CD8-positive, alpha-beta memory T cell (primary cell): ENCODE data around the gene UBXN11. TPM values are rescaled to one million over a fixed set of nuclear protein-coding genes. Genes with fewer than 3 reads are reported as not detected.

Source experiments
- CTCF ChIA-PET: fragments of 350-600 bp; sonication (Branson Sonifier 250); formaldehyde crosslinking; loops from one replicate; lab custom pipeline; 2021; ENCODE audit warnings: antibody characterized with exemption; lab: Charles Lee
- POLR2A ChIA-PET: fragments of 350-600 bp; sonication (Branson Sonifier 250); formaldehyde crosslinking; loops from one replicate; lab custom pipeline; 2021; ENCODE audit warnings: antibody characterized with exemption; lab: Charles Lee
- DNase-seq, 5 donors: peaks; one replicate each; pipeline versions ENCODE4 v3.0.0 to v3.0.0-alpha.2; 2020 to 2022; ENCODE audit warnings: mixed read lengths in 1 of 5
- H3K27ac ChIP-seq: one replicate; pipeline ENCODE4 v1.7.0; 2013; ENCODE audit warnings: low read depth, mild to moderate bottlenecking, low read length, moderate library complexity
- H3K27me3 ChIP-seq: 2 replicates; pipeline ENCODE4 v1.7.0; 2013; ENCODE audit warnings: low read length, mild to moderate bottlenecking; ENCODE audit not compliant: insufficient read depth, poor library complexity, severe bottlenecking
- H3K36me3 ChIP-seq: 2 replicates; pipeline ENCODE4 v1.7.0; 2013; ENCODE audit warnings: mild to moderate bottlenecking, low read length, moderate library complexity; ENCODE audit not compliant: insufficient read depth
- H3K4me1 ChIP-seq: 2 replicates; pipeline ENCODE4 v1.7.0; 2013; ENCODE audit warnings: mild to moderate bottlenecking, low read length, moderate library complexity; ENCODE audit not compliant: insufficient read depth
- H3K4me3 ChIP-seq: 2 replicates; pipeline ENCODE4 v1.7.0; 2013; ENCODE audit warnings: mild to moderate bottlenecking, low read length
- H3K9me3 ChIP-seq: 2 replicates; pipeline ENCODE4 v1.7.0; 2013; ENCODE audit warnings: mild to moderate bottlenecking, low read length
- H3K27ac Mint-ChIP-seq, 8 donors: one replicate each; pipeline ENCODE4 v1.8.0; 2020 to 2021; ENCODE audit warnings: mixed read lengths in 8 of 8, mild to moderate bottlenecking in 6 of 8, inconsistent platforms in 3 of 8, moderate library complexity in 3 of 8
- H3K27me3 Mint-ChIP-seq, 2 donors: one replicate each; pipeline ENCODE4 v1.8.0; 2020 to 2021; ENCODE audit warnings: mixed read lengths in 2 of 2, mild to moderate bottlenecking in 1 of 2, moderate library complexity in 1 of 2
- H3K36me3 Mint-ChIP-seq, 3 donors: one replicate each; pipeline ENCODE4 v1.8.0; 2020 to 2021; ENCODE audit warnings: mixed read lengths in 3 of 3, inconsistent platforms in 1 of 3, mild to moderate bottlenecking in 1 of 3
- H3K4me1 Mint-ChIP-seq, 3 donors: one replicate each; pipeline ENCODE4 v1.8.0; 2020 to 2021; ENCODE audit warnings: mixed read lengths in 3 of 3, inconsistent platforms in 1 of 3, mild to moderate bottlenecking in 1 of 3
- H3K4me3 Mint-ChIP-seq, 7 donors: one replicate each; pipeline ENCODE4 v1.8.0; 2020 to 2021; ENCODE audit warnings: mixed read lengths in 7 of 7, mild to moderate bottlenecking in 6 of 7, moderate library complexity in 4 of 7, inconsistent platforms in 2 of 7
- H3K9me3 Mint-ChIP-seq, 5 donors: one replicate each; pipeline ENCODE4 v1.8.0; 2020 to 2022; ENCODE audit warnings: mixed read lengths in 5 of 5, mild to moderate bottlenecking in 3 of 5, moderate library complexity in 2 of 5, inconsistent platforms in 1 of 5
- polyA plus RNA-seq: library from polyadenylated mRNA; unstranded; fragments of 300-500 nt; fragmentation: Illumina TruSeq; gene quantifications from one replicate; pipeline ENCODE4 v1.2.3, GENCODE V29; 2021
- total RNA-seq, 2 experiments: library from RNA; stranded (reverse); gene quantifications; one replicate each; pipeline ENCODE4 v1.2.3, GENCODE V29; 2021

Gene UBXN11
- total and polyA plus RNA-seq, 3 experiments from 2014 or later: 14.3 to 35.8 (median 35.2) TPM

DNA sequence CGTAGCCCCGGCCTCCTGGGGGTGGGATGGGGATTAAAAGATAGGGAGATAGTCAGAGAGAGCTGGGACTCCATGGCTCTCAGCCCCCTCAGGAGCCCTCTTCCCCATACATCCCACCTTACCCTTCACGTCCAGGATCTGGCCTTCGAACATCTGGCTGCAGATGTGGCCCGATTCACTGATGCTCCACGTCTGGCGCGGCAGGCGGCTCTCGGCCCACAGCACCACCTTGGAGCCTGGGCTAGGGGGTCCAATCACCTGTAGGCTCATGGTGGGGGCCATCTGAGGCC is 15.6 kb upstream of the UBXN11 start:
- Mint-ChIP-seq H3K4me1 (peaks cover 43 to 58% (median 48%) of the 10 kb centered on the region in 3 donors), H3K4me3 (peak overlapping the region in 3 of 7 donors; percentile 16 to 44 (median 29)), H3K27ac (peak overlapping the region in 6 of 8 donors; percentile 34 to 99 (median 58)), H3K27me3 (peaks cover 0 to 2% of the 10 kb centered on the region in 2 donors), H3K9me3 (no peaks in the 10 kb centered on the region), H3K36me3 (peaks cover 15 to 71% (median 15%) of the 10 kb centered on the region in 3 donors)
- POLR2A ChIA-PET: interaction anchor here (0.5 to 10.4 kb wide), 7 partner anchors 8 to 95 kb away, joined by 4 to 287 read pairs (median 6); partner anchors contain the start of genes CEP85 and SH3BGRL3
- no peaks in the 10 kb centered on the region for H3K27me3 ChIP-seq
- no peaks in the 10 kb centered on the region for H3K9me3 ChIP-seq
- CTCF ChIA-PET: interaction anchor here (0.6 to 32.6 kb wide), 30 partner anchors 9 to 178 kb away, joined by 3 to 840 read pairs (median 7); partner anchors contain the start of genes C1orf232, CEP85, SH3BGRL3 and UBXN11
- no peak overlapping the region for H3K27ac ChIP-seq
- H3K4me1 ChIP-seq: peaks cover 41% of the 10 kb centered on the region
- no peak for DNase-seq
- peaks cover 44% of the 10 kb centered on the region for H3K36me3 ChIP-seq
- H3K4me3 ChIP-seq: no peak overlapping the region

GRCh38 chr1:26321315-26322041 is 15.0 kb upstream of the UBXN11 start:
- H3K9me3 Mint-ChIP-seq: no peaks in the 10 kb centered on the region
- peaks cover 44% of the 10 kb centered on the region for H3K36me3 ChIP-seq
- peak overlapping the region; percentile 41 to 100 (median 95) for H3K27ac Mint-ChIP-seq
- ChIA-PET CTCF (interaction anchor here (0.6 to 32.6 kb wide), 32 partner anchors 10 to 177 kb away, joined by 3 to 840 read pairs (median 6); partner anchors contain the start of genes C1orf232, CEP85, SH3BGRL3 and UBXN11), POLR2A (interaction anchor here (0.5 to 10.4 kb wide), 10 partner anchors 9 to 98 kb away, joined by 3 to 287 read pairs (median 6); partner anchors contain the start of genes CEP85 and SH3BGRL3)
- no peak overlapping the region for H3K27ac ChIP-seq
- H3K4me3 ChIP-seq: peak overlapping the region; percentile 93
- H3K4me3 Mint-ChIP-seq: peak overlapping the region; percentile 75 to 99 (median 91)
- H3K27me3 ChIP-seq: no peaks in the 10 kb centered on the region
- DNase-seq: peak; percentile 85 to 94 (median 90)
- H3K36me3 Mint-ChIP-seq: peaks cover 15 to 67% (median 15%) of the 10 kb centered on the region in 3 donors
- H3K4me1 Mint-ChIP-seq: peaks cover 47 to 63% (median 53%) of the 10 kb centered on the region in 3 donors
- no peaks in the 10 kb centered on the region for H3K9me3 ChIP-seq
- peaks cover 46% of the 10 kb centered on the region for H3K4me1 ChIP-seq
- H3K27me3 Mint-ChIP-seq: peaks cover 0 to 2% of the 10 kb centered on the region in 2 donors

DNA sequence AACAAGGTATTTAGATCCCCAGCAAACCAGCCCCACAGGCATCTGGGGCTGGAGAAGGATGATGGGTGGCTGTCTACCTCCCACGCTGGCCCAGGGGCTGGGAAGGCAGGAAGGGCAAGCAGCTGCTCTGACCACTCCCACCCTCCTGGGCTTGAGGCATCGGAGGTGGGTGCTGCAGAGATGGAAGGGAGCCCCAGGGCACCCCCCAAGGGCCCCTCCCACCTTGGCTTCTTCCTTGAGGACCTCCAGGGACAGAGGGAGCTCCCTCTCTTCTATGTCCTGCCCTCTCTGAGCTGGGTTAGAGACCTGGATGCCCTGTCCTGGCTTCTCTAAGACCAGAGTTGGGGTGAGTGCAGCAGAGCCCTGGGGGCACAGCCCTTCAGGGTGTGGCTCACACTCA is 14.5 kb upstream of the UBXN11 start:
- H3K36me3 Mint-ChIP-seq: peaks cover 15 to 67% (median 15%) of the 10 kb centered on the region in 3 donors

DNA sequence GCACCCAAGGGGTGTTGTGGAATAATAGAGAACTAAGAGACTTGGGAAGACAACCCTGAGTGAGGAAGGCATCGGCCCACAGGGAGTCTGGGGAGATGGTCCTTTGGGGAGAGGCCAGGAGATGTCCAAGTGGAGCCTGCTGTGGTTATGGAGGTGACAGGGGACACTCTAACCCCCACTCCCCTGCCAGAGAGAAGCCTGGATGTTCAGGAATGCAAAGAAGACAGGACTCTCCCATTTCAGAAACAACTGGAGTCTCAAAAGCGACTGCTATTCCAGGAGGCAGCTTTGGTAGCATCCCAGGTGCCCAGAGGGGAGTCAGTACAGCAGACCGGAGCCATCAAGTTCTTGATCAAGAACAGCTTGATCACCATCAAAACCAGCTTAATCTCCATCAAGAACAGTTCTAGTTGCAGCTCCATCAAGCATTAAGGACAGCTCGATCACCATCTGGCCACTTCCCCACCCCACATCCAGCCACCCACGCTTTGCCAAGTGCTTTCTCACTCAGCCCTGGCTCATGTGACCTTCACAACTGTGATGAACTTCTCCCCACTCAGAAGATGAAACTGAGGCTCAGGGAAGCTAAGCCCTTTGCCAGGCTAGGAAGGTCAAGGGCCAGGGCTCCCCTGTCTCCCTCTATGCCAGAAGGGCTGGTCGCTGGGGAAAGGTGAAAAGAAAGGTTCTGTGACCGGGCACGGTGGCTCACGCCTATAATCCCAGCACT is 12.1 kb upstream of the UBXN11 start:
- peaks cover 0 to 2% of the 10 kb centered on the region in 2 donors for H3K27me3 Mint-ChIP-seq
- Histone ChIP-seq H3K4me1 (peaks cover 74% of the 10 kb centered on the region), H3K9me3 (no peaks in the 10 kb centered on the region), H3K27me3 (no peaks in the 10 kb centered on the region), H3K4me3 (peak overlapping the region; percentile 93), H3K27ac (peak overlapping the region; percentile 71), H3K36me3 (peaks cover 34% of the 10 kb centered on the region)
- H3K36me3 Mint-ChIP-seq: peaks cover 13 to 51% (median 15%) of the 10 kb centered on the region in 3 donors
- DNase-seq: no peak
- peaks cover 70 to 84% (median 76%) of the 10 kb centered on the region in 3 donors for H3K4me1 Mint-ChIP-seq
- POLR2A ChIA-PET: interaction anchor here (0.5 to 10.4 kb wide), 8 partner anchors 11 to 267 kb away, joined by 3 to 287 read pairs (median 5); partner anchors contain the start of genes SH3BGRL3 and UBXN11
- peak overlapping the region; percentile 55 to 96 (median 90) for H3K27ac Mint-ChIP-seq
- no peaks in the 10 kb centered on the region for H3K9me3 Mint-ChIP-seq
- H3K4me3 Mint-ChIP-seq: peak overlapping the region; percentile 81 to 99 (median 92)
- CTCF ChIA-PET: interaction anchor here (1.0 to 32.6 kb wide), 15 partner anchors 10 to 173 kb away, joined by 3 to 840 read pairs (median 5); partner anchors contain the start of genes C1orf232, CEP85, LIN28A and SH3BGRL3

More for the DNA sequence above, 14.5 kb upstream of the UBXN11 start:
- Histone ChIP-seq H3K27me3 (no peaks in the 10 kb centered on the region), H3K4me1 (peaks cover 52% of the 10 kb centered on the region), H3K9me3 (no peaks in the 10 kb centered on the region), H3K4me3 (peak overlapping the region; percentile 93), H3K36me3 (peaks cover 44% of the 10 kb centered on the region), H3K27ac (no peak overlapping the region)
- CTCF ChIA-PET: interaction anchor here (0.8 to 32.6 kb wide), 20 partner anchors 10 to 158 kb away, joined by 3 to 840 read pairs (median 10); partner anchors contain the start of genes C1orf232, CEP85, SH3BGRL3 and UBXN11
- Mint-ChIP-seq H3K4me3 (peak overlapping the region; percentile 81 to 99 (median 91)), H3K27me3 (peaks cover 0 to 2% of the 10 kb centered on the region in 2 donors), H3K9me3 (no peaks in the 10 kb centered on the region), H3K27ac (peak overlapping the region; percentile 55 to 100 (median 95)), H3K4me1 (peaks cover 51 to 68% (median 59%) of the 10 kb centered on the region in 3 donors)
- no peak for DNase-seq
- POLR2A ChIA-PET: interaction anchor here (1.0 to 10.4 kb wide), 5 partner anchors 33 to 99 kb away, joined by 3 to 287 read pairs (median 6); partner anchors contain the start of genes CEP85 and SH3BGRL3

- peak; percentile 45 to 87 (median 67) for DNase-seq
- ChIA-PET POLR2A (interaction anchor here (0.5 to 10.4 kb wide), 8 partner anchors 10 to 266 kb away, joined by 3 to 287 read pairs (median 5); partner anchors contain the start of genes SH3BGRL3 and UBXN11), CTCF (interaction anchor here (1.0 to 32.6 kb wide), 14 partner anchors 9 to 173 kb away, joined by 3 to 840 read pairs (median 4); partner anchors contain the start of genes C1orf232, CEP85, LIN28A and SH3BGRL3)
- Mint-ChIP-seq H3K27ac (peak within 1 kb of the TSS; percentile 55 to 96 (median 90)), H3K9me3 (no peaks in the 10 kb centered on the region), H3K4me3 (peak within 1 kb of the TSS; percentile 81 to 99 (median 92)), H3K27me3 (peaks cover 0 to 2% of the 10 kb centered on the region in 2 donors), H3K36me3 (peaks cover 8 to 44% (median 15%) of the 10 kb centered on the region in 3 donors), H3K4me1 (peaks cover 72 to 84% (median 75%) of the 10 kb centered on the region in 3 donors)
- Histone ChIP-seq H3K4me1 (peaks cover 70% of the 10 kb centered on the region), H3K27ac (peak within 1 kb of the TSS; percentile 71), H3K4me3 (peak within 1 kb of the TSS; percentile 93), H3K36me3 (peaks cover 27% of the 10 kb centered on the region), H3K27me3 (no peaks in the 10 kb centered on the region), H3K9me3 (no peaks in the 10 kb centered on the region)
Measured at GRCh38 chr1:26317612-26318337, 11.3 kb upstream of the UBXN11 start, which contains the start of gene CD52. CD52 (plus strand) TSS chr1:26317958; CDS start chr1:26318018, 60 bp downstream.

GRCh38 chr1:26317146-26317545 is 10.7 kb upstream of the UBXN11 start:
- H3K4me3 ChIP-seq: peak overlapping the region; percentile 93
- peaks cover 20% of the 10 kb centered on the region for H3K36me3 ChIP-seq
- peak overlapping the region; percentile 81 to 99 (median 92) for H3K4me3 Mint-ChIP-seq
- no peak for DNase-seq
- H3K9me3 ChIP-seq: no peaks in the 10 kb centered on the region
- peak overlapping the region; percentile 52 for H3K27ac ChIP-seq
- peak overlapping the region in 7 of 8 donors; percentile 55 to 96 (median 89) for H3K27ac Mint-ChIP-seq
- POLR2A ChIA-PET: interaction anchor here (0.6 to 10.4 kb wide), 6 partner anchors 10 to 47 kb away, joined by 3 to 287 read pairs (median 11); partner anchors contain the start of genes SH3BGRL3 and UBXN11
- H3K27me3 Mint-ChIP-seq: peaks cover 0 to 2% of the 10 kb centered on the region in 2 donors
- H3K36me3 Mint-ChIP-seq: peaks cover 6 to 38% (median 15%) of the 10 kb centered on the region in 3 donors
- H3K27me3 ChIP-seq: no peaks in the 10 kb centered on the region
- peaks cover 64% of the 10 kb centered on the region for H3K4me1 ChIP-seq
- CTCF ChIA-PET: interaction anchor here (1.0 to 32.6 kb wide), 9 partner anchors 8 to 172 kb away, joined by 3 to 840 read pairs (median 5); partner anchors contain the start of genes C1orf232, SH3BGRL3, UBXN11 and ZNF593
- peaks cover 67 to 77% (median 69%) of the 10 kb centered on the region in 3 donors for H3K4me1 Mint-ChIP-seq
- no peaks in the 10 kb centered on the region for H3K9me3 Mint-ChIP-seq
